ENCODE results near the gene TUBB4B. TPM values are rescaled to one million over a fixed set of nuclear protein-coding genes. Genes with fewer than 3 reads are reported as not detected.

The TUBB4B gene
- total RNA-seq, 1 donor from 2014 or later = 148 TPM

DNA sequence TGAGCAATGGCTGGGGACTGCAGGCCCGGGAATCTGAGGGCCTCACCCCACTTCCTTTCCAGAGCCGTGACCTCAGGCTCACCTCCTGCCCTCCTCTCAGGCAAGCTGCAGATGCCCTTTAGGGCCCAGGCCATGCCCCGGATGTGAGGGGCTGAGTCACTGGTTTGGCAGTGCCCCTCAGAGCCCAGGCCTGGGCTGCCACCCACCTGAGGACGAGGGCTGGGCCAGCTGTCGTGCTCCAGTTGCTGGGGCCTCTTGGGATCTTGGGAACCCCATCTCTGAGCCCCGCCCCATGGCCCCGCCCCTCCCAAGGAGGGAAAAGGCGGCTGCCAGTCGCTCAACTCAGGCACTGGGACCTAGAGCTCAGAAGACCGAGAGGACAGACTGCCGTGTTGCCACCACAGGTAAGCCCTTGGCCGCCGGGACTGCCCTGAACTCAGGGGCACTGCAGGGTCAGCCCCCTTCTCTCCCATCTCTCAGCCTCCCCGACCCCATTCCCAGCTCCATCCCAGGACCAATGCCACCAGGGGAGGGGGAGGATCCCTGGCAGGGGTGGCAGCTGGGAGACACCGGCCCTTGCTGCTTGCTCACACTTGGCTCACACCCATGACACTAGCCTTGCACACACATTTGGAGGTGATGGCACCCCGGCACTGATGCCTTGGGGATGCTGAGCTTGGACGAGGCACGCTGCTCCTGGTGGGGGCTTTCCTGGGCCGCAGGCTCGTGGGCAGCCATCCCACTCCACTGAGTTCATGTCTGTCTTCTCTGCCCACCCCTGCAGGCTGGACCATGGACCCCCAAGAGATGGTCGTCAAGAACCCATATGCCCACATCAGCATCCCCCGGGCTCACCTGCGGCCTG is 16.0 kb upstream of the TUBB4B start, which contains the start of gene CYSRT1:
Gene CYSRT1 (plus strand): TSS at position 345 of the 865 bp plus-strand sequence. CDS start 448 bp downstream, at position 793.
- TF ChIP-seq, protein P1, sequence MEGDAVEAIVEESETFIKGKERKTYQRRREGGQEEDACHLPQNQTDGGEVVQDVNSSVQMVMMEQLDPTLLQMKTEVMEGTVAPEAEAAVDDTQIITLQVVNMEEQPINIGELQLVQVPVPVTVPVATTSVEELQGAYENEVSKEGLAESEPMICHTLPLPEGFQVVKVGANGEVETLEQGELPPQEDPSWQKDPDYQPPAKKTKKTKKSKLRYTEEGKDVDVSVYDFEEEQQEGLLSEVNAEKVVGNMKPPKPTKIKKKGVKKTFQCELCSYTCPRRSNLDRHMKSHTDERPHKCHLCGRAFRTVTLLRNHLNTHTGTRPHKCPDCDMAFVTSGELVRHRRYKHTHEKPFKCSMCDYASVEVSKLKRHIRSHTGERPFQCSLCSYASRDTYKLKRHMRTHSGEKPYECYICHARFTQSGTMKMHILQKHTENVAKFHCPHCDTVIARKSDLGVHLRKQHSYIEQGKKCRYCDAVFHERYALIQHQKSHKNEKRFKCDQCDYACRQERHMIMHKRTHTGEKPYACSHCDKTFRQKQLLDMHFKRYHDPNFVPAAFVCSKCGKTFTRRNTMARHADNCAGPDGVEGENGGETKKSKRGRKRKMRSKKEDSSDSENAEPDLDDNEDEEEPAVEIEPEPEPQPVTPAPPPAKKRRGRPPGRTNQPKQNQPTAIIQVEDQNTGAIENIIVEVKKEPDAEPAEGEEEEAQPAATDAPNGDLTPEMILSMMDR (IDR thresholded peaks at IDR 0.05; ENCODE audit: unreplicated experiment) = no peak
- no peaks in the 10 kb centered on the region for H3K9me3 Mint-ChIP-seq
- H3K4me1 Mint-ChIP-seq = peaks cover 9% of the 10 kb centered on the region
- H3K36me3 Mint-ChIP-seq = no peaks in the 10 kb centered on the region
- peak within 1 kb of the TSS; percentile 82 for H3K4me3 Mint-ChIP-seq
- peak within 1 kb of the TSS; percentile 66 for H3K27ac Mint-ChIP-seq
- peaks cover 4% of the 10 kb centered on the region for H3K27me3 Mint-ChIP-seq (ENCODE audit: low read depth)
- DNase-seq (ENCODE audit: low spot score in 2 of 2, unreplicated experiment in 2 of 2) = no peak

DNA sequence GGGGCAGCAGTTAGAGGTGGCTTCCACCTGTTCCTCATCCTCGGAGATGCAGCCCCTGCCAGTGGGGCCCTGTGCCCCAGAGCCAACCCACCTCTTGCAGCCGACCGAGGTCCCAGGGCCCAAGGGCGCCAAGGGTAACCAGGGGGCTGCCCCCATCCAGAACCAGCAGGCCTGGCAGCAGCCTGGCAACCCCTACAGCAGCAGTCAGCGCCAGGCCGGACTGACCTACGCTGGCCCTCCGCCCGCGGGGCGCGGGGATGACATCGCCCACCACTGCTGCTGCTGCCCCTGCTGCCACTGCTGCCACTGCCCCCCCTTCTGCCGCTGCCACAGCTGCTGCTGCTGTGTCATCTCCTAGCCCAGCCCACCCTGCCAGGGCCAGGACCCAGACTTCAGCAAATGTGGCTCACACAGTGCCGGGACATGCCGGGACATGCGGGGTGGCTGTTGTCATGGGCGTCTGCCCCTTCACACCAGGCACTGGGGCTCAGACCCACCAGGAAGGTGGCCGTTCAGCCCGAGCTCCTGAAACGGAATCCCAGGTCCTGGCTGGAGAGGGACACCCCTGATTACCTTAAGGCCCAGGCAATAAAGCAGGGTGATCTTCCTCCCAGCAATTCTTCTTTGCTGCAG is 15.3 kb upstream of the TUBB4B start:
- peaks cover 4% of the 10 kb centered on the region for H3K27me3 Mint-ChIP-seq (ENCODE audit: low read depth)
- peak overlapping the region; percentile 22 for H3K4me3 Mint-ChIP-seq
- DNase-seq (ENCODE audit: low spot score in 2 of 2, unreplicated experiment in 2 of 2) = no peak
- H3K9me3 Mint-ChIP-seq = no peaks in the 10 kb centered on the region
- no peaks in the 10 kb centered on the region for H3K36me3 Mint-ChIP-seq
- peaks cover 9% of the 10 kb centered on the region for H3K4me1 Mint-ChIP-seq
- no peak overlapping the region for H3K27ac Mint-ChIP-seq
- TF ChIP-seq, protein P1 (IDR thresholded peaks at IDR 0.05; ENCODE audit: unreplicated experiment) = no peak

DNA sequence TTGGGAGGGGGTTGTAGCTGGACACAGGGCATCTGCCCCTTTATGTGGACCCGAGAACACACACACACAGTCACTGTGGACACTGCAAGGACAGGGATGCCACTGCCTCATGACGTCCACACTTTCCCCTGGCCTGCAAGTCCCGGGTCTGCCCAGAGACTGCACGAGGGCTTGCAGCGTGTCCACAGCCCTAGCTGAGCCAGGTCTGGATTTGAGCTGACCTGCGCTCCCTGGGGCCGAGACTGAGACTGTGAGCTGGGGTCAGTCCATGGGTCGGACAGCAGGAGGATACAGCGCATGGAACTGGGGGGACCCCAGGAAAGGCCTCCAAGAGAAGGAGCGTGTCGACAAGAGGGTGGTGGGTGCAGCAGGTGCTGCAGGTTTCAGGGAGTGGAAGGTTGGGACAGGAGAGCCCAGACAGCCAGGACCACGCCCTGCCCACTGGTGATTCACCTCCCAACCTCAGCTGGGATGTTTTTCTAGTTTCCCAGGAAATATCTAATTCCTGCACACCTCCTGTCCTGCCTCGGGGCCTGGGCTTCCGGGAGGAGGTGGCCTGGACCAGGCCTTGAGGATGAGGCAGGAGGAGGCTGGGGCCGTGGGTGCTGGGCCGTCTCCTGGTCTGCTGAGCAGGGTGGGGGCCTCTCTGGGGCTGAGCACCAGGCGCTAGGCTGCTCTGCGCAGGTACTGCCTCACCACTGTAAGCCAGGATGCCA is 14.6 kb upstream of the TUBB4B start:
- Mint-ChIP-seq H3K9me3 (no peaks in the 10 kb centered on the region), H3K4me3 (peak overlapping the region; percentile 8), H3K27me3 (ENCODE audit: low read depth) (peaks cover 4% of the 10 kb centered on the region), H3K4me1 (peaks cover 9% of the 10 kb centered on the region), H3K36me3 (no peaks in the 10 kb centered on the region), H3K27ac (no peak overlapping the region)
- no peak for DNase-seq (ENCODE audit: low spot score in 2 of 2, unreplicated experiment in 2 of 2)
- TF ChIP-seq, protein P1 (IDR thresholded peaks at IDR 0.05; ENCODE audit: unreplicated experiment) = no peak

DNA sequence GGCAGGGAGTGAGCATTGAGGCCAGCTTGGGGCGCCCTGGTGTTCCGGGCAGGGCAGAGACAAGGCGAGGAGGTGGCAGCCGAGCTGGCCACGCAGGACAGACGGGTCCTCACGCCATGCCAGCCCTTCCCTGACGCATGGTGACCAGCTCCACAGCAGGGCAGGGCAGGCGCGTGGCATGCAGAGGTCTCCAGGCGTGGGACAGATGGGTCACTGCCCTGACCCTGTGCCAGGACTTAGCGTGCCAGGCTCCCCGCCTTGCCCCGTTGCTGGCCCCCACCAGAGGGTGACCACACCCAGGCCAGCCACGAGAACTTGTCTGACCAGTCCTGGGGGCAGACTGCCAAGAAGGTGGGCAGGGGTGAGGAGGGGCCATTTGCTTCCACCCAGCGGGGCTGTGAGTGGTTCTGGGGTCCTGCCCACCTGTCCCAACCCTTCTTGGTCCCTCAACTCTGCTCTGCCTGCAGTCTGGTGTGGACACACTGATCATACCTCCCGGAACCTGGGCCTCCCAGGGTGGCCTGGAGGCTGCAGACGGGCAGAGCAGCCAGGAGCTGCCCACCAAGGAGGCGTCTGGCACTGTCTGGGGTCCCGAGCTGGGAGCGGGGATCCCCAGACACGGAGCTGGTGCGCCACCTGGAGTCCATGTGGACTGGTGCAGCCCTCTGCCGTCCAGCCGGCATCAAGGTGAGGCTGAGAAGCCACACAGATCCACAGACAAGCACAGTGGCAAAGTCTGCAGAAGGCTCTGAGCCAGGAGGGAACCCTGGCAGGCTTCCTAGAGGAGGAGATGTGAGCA is 13.8 kb upstream of the TUBB4B start, which contains the start of gene RNF224:
Gene RNF224 (plus strand): TSS at position 449 of the 799 bp plus-strand sequence. CDS start 834 bp downstream, outside the sequence.
- Mint-ChIP-seq H3K9me3 (no peaks in the 10 kb centered on the region), H3K4me1 (peaks cover 9% of the 10 kb centered on the region), H3K4me3 (peak within 1 kb of the TSS; percentile 33), H3K36me3 (no peaks in the 10 kb centered on the region), H3K27me3 (ENCODE audit: low read depth) (peaks cover 4% of the 10 kb centered on the region), H3K27ac (peak within 1 kb of the TSS; percentile 90)
- peak; percentile 69 to 87 for DNase-seq (ENCODE audit: low spot score in 2 of 2, unreplicated experiment in 2 of 2)
- TF ChIP-seq, protein P1 (IDR thresholded peaks at IDR 0.05; ENCODE audit: unreplicated experiment) = peak; percentile 87
